Left renal pelvis (tissue), 4 donors: Measurements from ENCODE around the gene RMC1. TPM values are rescaled to one million over a fixed set of nuclear protein-coding genes. Genes with fewer than 3 reads are reported as not detected.
"Not testable (repeated sequence)": the region's sequence is repeated elsewhere in the genome, so short reads cannot be mapped to it uniquely, and the experiment has no call there.

ENCODE experiments used
- DNase-seq, 4 donors: peaks; one replicate each; pipeline ENCODE4 v3.0.0-alpha.2; 2013; ENCODE audit warnings: low read depth in 4 of 4, low spot score in 3 of 4
- polyA plus RNA-seq, 4 donors: library from polyadenylated mRNA; unstranded; fragments of 120-200 nt; gene quantifications; one replicate each; pipeline ENCODE4 v1.2.1, GENCODE V29; 2013; ENCODE audit not compliant: insufficient read length in 4 of 4

RMC1 gene
- polyA plus RNA-seq: 10 to 100 TPM; 14.9 to 29.9 (median 26.4) TPM

DNA sequence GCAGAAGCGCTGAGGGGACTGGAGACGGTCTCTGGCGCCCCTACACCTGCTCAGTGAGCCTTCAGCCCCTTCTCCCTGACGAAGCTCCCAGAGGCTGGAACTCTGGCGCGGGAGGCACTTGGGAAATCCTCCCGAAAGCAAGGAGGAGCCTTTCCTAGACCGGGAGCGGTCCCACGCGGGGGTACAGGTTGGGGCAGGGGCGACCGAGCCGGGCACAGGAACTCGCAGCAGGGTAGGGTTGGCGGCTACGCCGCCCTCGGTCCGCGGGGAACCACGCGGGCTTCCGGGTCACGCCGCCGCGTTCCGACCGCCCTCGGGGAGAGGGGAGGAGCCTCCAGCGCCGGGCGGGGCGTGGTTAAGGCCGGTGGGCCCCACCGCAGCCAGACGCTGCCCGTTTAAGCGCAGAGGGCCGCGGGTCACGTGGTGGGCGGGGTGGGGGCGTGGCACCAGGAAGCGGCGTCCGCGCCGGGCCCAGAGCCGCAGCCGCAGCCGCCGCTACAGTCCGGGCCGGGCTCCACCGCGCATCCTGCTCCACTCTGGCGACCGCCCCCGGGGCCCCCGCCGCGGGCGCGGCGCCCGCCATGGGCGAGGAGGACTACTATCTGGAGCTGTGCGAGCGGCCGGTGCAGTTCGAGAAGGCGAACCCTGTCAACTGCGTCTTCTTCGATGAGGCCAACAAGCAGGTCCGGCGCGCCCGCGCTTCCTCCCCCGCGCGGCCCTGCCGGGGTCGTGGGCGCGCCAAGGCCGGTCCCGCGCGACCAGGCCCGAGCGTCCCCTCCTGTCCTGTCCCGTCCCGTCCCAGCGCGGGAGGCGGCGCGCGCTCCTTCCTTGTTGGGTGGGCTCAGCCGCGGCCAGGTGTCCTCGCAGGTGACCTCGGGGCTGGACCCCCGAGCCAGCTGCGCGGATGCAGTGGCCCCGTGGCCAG lies at the start of gene RMC1:
Gene RMC1, plus strand, starts transcription at position 474 of the 925 bp plus-strand sequence. Its CDS starts 108 bp downstream, at position 582.
- peak; percentile 82 to 89 (median 86) for DNase-seq

GRCh38 chr18:23453680-23454058 lies 49.6 kb upstream of the RMC1 start:
- DNase-seq: peak in 1 of 4 donors; percentile 12

DNA sequence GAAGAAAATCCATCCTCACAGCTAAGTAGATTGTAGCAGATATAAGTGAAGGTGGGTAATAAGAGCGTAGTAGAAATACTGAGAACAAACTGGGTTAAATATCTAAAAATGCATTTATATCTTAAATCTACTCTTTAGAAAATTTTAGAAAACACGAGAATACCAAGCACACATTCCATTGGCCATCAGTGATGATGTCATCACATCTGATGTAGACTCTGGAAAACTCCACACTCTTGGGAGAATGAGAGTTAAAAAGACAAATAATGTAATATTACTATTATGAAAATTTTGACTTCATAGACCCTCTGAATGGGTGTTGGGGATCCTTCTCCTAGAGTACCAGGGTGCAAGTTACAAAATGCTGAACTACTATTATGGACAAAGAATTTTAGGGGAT lies 46.5 kb upstream of the RMC1 start:
- DNase-seq: no peak

DNA sequence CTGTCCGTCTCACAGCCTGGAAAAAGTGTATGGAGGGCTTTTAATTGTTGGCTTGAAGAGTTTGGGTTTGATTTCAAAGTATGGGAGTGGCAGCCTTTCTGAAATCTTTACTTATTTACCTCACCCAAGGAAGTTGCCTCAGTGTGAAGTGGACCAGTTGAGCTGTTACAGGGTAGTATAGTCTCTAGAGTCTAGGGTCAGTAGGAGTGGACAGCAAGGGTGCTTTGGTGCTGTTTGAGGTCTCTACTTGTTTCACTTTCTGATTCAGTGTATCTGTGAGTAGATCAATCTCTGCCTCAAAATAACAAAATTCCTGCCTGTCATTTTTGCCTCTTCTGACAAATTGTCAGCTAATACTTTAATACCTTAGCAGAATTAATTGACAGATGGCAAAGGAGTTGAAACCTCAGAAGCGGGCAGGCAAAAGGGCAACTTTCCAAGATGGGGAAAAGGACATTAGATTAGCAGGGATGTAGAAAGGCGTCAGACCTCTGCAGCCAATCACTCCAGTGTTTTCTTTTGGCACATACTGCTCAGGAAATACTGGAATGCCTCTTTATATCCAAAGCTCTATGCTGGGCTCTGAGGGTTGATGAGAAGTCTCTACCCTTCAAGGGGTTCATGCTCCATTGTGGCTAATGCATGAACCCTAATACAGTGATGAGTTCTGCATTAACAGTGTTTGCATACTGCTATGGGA lies 44.3 kb upstream of the RMC1 start:
- DNase-seq: no peak

GRCh38 chr18:23459530-23459921 lies 43.8 kb upstream of the RMC1 start:
- DNase-seq: no peak

DNA sequence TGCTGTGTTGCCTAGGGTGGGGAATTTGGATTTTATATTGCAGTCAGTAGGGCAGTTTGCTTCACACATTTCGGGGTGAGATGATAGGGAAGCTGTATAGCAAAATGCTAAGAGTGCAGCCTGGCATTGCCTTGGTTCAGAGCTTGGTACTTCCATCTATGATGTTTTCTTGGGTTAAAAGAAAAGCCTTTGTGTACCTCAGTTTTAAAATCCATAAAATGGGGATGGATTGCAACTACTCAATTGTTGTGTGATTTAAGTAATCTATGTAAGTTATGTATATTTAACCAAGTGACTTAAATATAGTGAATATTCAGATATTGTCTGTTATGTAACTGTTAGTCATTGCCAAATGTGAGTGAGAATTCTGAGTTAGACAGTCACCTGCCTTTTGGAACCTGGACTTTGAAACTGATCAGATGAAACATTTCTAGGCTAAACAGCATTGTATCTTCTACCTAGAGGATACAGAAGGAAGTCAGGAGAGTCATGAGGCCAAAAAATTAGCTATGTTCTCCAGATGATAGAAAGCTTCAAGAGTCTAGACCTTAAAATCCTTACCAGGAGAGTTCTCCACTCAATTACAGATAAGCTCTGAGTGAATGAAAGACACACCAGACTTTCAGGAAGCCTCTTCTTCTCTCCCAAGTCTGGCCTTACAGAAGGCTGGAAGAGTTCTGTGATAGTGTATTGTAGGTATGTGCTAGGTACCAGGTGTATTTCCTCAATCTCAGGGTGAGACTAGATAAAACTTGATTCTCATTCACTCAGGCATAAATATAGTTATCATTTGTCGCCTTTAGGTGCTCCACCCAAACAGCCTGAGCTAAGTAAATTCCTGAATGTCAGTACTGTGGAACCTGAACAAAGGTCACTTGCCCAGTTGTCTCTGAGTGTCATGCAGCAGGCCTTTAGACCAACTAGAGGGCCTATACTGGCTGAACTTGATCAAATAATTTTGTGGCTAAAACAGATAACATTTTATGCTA lies 42.7 kb upstream of the RMC1 start:
- DNase-seq: no peak

- DNase-seq: no peak
Measured at GRCh38 chr18:23462876-23463275, 40.4 kb upstream of the RMC1 start.

DNA sequence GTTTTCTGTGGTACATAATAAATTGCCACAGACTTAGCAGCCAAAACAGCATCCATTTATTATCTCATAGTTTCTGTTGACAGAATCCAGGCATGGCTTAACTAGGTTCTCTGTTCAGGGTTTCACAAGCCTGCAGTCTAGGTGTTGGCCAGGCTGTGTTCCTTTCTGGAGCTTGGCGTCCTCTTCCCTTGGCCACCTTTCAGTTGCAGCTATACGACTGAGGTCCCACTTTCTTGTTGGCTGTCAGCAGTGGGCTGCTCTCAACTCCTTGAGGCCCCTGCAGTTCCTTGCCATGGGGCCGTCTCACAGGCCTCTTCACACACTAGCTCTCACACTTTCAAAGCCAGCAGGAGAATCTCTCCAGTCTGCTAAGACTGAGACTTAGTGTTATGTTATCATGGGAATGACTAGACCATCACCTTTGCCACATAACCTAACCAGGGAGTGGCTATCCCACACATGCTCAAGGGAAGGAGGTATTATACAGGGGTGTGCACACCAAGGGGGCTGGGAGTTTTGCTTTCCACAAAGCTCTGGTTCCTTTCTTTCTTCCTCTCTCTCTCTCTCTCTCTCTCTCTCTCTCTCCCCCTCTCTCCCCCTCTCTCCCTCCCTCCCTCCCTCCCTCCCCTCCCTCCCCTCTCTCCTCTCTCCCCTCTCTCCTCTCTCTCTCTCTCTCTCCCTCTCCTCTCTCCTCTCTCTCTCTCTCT lies 34.4 kb upstream of the RMC1 start:
- DNase-seq: no peak

DNA sequence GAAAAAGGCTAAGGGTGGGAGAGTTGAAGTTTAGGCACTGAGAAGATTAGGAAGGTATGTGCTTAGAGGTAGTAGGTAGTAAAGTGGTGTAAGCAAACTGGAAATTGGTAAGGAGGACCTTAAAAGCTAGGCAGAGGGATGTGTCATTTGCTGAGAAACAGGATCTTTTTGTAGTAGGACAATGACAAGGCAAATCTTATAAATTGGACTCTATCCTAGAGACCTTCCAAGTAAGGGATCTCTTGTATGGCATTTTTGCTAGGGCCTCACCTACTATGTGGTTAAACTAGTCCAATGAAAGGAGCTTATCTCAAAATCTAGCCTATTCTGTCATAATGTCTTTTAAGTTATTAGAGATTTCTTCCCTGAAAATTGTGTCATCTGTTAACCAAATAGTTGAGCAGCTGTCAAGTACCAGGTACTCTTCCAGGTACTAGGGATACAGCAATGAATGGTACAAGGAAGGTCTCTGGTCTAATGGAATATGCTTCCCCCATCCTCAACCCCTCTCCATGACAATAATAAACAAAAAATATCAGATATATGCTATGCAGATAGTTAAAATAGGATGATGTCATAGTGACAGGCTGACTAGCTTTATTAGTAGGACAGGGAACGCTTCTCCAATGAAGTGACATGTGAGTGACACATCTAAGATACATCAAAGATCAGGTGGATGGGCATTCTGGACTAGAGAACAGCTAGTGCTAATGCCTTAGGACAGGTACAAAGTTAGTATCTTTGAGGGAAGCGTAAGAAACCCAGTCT lies 32.5 kb upstream of the RMC1 start:
- no peak for DNase-seq

DNA sequence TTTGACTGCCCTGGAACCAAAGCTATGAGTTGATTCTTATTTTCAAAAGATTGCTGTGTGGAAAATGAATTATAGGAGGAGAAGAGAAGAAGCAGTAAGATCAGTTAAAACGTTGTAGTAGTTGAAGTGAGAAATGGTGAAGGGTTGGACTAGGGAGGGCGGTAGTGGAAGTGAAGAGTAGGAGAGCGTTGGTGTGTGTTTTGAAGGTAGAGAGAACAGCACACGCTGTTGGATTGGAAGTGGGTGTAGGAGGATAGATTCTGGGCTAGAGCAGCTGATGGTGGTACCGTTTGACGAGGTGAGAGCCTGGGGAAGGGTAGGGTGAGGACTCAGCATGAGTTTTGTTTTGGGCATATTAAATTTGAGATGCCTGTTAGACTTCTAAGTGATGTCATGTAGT lies 31.8 kb upstream of the RMC1 start:
- no peak for DNase-seq

DNA sequence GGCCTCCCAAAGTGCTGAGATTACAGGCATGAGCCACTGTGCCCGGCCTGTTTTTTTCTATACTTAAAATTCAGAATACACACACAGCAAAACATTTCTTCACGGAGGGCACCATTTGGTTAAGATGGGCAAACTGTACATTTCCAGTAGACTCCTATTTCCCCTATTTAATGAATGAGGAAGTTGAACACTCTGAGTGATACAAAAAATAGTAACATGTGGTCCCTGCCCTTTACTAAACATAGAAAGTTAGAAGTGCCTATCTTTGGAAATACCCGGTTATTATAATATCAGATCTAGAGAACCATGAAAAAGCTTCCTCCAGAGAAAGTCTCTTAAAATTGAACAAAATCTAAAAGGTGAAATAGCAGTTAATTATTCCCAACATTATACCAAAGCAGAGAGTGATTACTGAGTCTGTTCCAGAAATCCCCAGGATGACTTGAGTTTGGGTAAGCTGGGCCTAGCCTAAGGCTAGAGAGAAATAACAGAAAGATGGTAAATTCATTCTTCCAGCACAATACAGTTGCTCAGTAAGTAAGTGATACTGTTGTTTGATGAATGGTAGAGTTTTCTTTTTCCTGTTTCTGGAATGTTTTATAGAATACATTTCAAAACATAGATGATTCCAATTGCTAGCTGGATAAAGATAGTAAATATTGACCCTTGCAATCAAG lies 23.3 kb upstream of the RMC1 start:
- DNase-seq: no peak

GRCh38 chr18:23484561-23485182 lies 18.6 kb upstream of the RMC1 start:
- DNase-seq: no peak

- no peak for DNase-seq
Measured at GRCh38 chr18:23485386-23485785, 17.9 kb upstream of the RMC1 start.

- no peak for DNase-seq
Measured at GRCh38 chr18:23487738-23488570, 15.4 kb upstream of the RMC1 start.

DNA sequence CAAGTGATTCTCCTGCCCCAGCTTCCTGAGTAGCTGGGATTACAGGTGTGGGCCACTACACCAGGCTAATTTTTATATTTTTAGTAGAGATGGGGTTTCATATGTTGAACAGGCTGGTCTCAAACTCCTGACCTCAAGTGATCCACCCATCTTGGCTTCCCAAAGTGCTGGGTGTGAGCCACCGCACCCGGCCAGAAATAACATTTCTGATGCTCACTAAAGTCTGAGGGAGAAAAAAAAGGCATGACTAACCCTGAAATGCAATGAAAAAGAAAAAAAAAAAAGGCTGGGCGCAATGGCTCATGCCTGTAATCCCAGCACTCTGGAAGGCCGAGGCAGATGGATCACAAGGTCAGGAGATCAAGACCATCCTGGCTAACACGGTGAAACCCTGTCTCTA lies 13.7 kb upstream of the RMC1 start:
- not testable (repeated sequence) for DNase-seq

- DNase-seq: no peak
Measured at GRCh38 chr18:23493654-23494053, 9.7 kb upstream of the RMC1 start.

GRCh38 chr18:23494992-23495391 lies 8.3 kb upstream of the RMC1 start:
- DNase-seq: no peak
